GM19099 (cell line): ENCODE measurements around the gene MALRD1.

Experiments used
- POLR2A ChIP-seq: IDR thresholded peaks from 3 replicates; pipeline ENCODE4 v1.6.1; 2011; ENCODE audit warnings: low read depth; ENCODE audit not compliant: insufficient read length; ENCODE audit errors: extremely low read depth

Gene MALRD1

DNA sequence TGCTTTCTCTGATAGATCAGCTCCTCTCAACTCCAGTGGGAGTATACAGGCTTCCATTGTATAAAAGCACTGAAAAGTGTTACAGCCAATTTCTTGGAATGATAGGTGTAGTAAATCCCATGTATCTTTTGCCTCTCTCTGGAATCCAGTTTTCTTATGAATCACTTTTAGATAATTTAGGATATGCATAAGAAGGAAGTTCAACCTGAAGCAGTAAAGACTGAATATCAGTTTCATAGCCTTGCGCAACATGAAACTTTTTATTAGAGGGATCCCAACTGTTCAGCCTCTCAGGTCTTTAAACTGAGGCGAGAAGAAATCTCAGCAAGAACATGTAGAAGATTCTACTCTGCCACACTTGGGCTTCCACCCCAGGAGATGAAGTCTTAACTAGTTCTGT is 280.0 kb downstream of the MALRD1 start:
- TF ChIP-seq POLR2A: no peak

DNA sequence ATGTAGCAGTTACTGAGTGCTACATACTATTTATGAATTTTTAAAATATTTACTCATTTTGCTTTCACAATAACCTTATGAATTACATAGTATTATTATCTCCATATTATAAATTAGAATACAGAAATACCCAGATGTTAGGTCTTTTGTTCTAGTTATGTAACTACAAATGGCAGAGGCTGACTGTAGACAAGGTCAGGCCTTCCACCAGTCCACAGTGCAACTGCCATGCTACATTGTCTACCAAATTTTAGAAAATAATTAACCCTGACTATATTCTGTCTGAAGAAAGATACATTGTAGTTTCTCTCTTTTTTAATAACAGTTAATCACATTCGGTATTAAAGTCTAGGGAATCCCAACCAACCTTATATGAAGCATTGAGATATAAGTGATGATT is 280.9 kb downstream of the MALRD1 start:
- no peak for TF ChIP-seq POLR2A

DNA sequence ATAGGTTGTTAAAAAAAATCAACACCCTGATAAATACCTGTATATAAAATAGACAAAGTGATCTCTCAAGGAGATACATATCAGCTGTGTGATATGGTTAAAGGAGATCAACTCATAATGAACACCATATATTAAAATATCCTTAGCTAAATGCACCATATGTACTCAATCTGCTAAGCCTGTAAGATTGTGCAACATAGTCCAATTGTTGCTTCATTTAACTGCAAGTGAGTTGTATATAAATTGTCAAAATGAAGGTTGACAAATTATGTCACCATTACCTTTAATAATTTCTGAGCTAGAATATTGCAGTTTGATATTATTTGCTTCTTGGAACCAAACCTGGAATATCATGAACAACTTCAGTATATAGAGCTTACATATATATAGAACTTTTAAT is 283.7 kb downstream of the MALRD1 start:
- no peak for TF ChIP-seq POLR2A

DNA sequence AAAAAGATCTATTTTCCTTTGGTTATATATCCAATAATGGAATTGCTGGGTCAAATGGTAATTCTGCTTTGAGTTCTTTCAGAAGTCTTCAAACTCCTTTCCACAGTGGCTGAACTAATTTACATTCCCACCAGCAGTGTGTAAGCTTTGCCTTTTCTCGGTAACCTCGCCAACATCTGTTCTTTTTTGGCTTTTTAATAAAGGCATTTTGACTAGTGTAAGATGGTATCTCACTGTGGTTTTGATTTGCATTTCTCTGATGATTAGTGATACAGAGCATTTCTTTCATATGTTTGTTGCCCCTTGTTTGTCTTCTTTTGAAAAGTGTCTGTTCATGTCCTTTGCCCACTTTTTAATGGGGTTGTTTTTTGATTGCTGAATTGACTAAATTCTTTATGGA is 285.0 kb downstream of the MALRD1 start:
- no peak for TF ChIP-seq POLR2A

DNA sequence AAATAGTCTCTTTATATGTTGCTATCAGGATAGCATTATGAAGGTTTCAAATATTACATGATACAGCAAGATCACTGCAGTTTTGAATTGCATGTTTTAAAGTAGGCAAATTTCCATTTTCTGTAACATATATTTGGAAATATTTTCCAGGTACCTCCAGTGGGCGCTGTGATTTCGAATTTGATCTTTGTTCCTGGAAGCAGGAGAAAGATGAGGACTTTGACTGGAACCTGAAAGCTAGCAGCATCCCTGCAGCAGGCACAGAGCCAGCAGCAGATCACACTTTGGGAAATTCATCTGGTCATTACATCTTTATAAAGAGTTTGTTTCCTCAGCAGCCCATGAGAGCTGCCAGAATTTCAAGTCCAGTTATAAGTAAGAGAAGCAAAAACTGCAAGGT is 299.0 kb downstream of the MALRD1 start:
- TF ChIP-seq POLR2A: no peak

DNA sequence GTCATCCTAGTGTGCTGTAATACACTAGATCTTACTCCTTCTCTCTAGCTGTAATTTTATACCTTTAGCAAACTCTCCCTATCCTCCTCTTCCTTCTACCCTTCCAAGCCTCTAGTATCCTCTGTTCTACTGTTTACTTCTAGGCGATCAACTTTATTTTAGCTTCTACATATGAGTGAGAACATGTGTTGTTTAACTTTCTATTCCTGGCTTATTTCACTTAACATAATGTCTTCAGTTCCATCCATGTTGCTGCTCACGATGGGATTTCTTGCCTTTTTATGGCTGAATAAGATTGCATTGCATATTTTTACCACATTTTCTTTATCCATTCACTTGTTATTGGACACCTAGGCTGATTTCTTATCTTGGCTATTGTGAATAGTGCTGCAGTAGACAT is 318.6 kb downstream of the MALRD1 start:
- no peak for TF ChIP-seq POLR2A

DNA sequence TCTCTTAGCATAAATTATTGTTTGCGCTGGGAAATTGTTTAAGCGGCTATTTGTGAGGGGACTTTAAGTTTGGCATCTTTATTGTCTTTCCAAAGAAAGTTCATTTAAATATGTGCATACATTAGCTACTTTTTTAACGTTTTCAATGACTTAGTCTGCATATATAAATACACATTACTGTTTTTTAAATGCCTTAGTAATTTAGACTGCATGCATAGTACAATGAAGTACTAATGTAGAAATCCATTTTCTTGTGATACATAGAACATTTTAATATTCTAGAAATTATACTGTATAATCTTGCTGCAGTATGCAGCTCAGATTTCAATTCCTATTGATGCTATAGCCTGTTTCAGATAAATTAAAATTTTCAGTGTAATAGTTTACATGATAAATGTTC is 325.4 kb downstream of the MALRD1 start:
- no peak for TF ChIP-seq POLR2A

DNA sequence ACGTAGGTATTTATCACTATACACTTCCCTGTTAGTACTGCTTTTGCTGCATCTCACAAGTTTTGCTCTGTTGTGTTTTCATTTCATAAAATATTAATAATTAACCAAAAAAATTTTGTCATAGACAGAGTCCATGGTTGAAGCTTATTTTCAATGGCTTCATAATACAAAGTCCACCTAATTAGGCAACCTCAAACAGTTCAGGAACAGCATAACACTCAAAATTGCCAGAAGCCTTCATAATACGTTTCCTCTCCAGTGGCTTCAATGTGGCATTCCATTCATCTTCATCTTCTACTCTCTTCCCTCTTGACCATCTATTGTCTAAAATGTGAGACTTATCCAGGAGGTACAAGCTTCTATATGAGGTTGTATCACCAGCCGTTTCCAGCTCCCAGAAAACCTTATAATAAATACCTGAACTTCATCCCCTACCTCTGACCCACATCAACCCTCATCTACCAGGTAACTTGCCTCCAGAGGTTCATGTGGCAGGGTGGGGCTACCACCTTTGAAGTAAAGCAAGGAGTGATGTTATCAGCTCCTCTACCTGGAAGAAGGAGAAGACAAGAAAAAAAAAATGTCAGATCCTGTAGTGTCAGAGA is 337.3 kb downstream of the MALRD1 start:
- TF ChIP-seq POLR2A: no peak

DNA sequence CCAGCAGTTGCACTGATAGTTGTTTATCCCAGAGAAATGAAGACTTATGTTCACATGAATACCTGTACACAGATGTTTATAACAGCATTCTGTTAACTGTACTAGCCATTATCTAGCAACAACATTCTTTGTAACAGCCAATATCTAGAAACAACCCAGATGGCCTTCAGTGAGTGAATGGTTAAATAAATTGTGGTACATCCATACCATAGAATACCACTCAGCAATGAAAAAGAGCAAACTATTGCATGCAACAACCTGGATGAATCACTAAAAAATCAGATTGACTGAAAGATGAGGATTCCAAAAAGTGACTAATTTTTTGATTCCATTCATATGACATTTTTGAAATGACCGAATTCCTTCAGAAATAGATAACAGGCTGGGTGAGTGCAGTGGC is 360.3 kb downstream of the MALRD1 start:
- no peak for TF ChIP-seq POLR2A

DNA sequence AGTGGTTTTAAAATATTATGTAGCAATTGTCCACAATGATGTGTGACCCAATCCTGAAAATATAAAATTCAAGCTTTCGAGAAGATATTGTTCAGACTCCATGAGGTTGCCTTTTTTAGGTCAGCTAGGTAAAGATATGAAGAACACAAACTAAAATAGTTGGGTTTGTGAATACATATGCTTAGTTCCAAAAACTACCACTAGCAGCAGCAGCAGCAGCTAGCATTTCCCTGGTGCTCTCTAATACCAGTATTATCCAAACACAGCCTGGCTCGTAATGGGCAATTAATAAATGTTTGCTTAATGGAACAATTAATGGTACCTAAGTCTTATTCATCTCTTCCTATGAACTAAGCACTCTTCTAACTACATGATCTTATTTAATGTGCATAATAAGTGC is 362.5 kb downstream of the MALRD1 start:
- TF ChIP-seq POLR2A: no peak

DNA sequence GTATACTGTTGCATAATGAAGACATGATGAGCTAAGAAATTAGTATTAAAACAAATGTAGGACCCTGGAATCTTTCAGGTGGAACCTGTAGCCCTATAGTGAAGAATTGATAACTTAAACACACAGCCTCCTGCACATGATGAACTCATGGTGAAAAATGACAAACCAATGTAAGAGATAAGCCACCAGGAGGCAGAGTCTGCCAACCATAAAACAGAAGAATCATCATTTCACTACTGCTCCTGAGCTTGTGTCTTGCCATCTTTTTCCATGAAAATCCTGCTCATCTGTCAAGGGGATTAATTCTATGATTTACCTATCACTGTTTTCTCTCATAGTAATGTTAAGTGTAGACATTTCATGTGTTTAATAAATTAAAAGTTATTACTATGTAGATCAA is 363.9 kb downstream of the MALRD1 start:
- TF ChIP-seq POLR2A: no peak

DNA sequence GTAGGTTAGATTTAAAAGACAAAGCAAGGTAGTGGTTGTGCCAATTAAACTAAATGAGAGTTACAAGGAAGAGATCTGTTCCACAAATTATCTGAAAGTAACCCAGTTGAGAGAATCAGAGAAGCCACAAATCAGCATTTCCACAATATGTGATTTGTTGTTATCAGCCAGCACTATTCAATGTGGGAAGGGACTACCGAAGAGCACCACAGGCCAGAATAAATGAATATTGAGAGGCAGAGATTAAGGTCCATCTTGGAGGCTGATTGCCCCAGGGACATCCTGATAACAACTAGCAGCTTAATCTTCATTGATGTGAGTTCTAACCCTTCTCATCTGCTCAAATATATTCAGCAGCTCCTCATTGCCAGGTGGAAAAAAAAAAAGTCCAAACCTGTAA is 367.6 kb downstream of the MALRD1 start:
- no peak for TF ChIP-seq POLR2A

DNA sequence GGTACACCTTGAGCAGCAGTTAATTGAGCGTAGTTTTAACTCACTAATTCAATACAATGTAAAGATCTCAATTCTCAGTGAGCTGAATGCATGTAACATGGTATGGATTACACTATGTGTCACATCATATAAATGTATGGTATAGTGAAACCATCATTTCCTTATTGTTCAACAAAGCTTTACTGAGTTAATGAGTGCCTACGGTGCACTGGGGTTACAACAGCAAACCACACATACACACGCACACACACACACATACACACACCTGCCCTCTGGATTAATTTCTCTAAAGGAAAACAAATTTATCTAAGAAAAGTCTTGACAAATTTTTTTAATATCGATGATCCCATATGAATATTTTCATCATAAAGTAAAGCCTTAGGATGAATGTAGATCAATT is 369.1 kb downstream of the MALRD1 start:
- no peak for TF ChIP-seq POLR2A

DNA sequence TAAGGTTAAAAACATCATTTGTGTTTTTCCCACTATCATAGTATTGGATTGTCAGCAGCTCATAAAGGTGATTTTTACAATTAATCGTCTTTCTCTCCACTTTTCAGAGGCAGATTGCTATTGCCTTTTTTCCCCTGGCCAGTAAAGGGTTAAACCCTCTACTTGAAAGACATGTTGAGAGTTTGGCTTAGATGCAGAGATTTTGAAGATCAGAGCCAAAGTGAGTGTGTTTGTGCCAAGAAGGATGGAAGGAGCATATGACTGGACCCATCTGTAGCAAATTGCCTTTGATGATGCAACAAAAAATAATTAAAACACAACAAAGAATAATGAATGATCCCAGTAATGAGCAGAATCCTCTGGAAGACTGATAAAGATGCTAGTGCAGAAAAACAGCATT is 373.1 kb downstream of the MALRD1 start:
- TF ChIP-seq POLR2A: no peak

DNA sequence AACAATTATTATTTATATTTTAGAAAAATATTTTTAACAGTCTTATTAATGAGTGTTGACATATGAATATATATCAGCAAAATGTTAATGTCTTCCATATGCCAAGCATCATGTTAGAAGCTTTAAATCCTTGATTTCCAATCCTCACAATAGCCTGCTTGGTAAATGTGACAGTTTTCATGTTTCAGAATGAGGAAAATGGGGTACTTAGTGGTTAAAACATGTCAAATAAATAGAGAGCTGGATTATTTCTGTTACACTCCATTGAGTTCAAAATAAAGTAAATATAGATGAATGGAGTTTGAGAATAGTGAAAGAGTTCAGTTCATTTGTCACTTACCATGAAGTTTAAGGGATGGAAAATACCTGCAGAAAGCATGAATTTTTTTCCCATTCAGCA is 377.4 kb downstream of the MALRD1 start:
- TF ChIP-seq POLR2A: no peak

DNA sequence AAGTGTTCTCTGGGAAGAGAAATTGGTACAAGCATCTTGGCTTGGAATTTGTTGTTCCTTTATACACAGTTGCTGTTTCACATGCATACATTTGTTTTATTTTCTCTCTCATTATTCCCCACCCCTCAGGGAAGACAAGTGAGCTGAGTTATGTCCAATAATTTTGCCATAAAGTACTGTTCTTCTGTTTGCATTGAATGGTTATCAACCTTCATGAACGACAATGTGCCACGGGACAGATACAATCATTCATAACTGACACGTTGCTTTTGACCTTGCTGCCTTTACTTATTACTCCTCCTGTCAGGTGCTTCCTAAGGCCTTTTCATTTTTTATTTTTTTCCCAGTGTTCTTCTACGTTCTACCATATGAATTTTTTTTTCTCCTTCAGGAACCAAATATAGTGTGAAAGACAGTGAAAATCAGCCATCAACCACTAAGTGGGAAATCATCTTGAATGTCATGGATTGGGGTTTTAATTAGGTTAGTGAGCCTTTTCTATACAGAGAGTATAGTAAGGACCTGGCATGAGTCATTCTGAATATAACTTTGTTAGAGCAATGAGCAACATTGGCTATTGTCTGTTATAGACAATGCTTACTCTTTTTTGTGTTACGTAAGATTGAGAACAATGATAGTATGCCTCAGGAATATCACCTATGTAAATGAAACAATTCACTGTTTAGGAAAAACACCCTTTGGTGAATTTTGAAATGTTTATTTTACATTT is 383.2 kb downstream of the MALRD1 start:
- TF ChIP-seq POLR2A: no peak

DNA sequence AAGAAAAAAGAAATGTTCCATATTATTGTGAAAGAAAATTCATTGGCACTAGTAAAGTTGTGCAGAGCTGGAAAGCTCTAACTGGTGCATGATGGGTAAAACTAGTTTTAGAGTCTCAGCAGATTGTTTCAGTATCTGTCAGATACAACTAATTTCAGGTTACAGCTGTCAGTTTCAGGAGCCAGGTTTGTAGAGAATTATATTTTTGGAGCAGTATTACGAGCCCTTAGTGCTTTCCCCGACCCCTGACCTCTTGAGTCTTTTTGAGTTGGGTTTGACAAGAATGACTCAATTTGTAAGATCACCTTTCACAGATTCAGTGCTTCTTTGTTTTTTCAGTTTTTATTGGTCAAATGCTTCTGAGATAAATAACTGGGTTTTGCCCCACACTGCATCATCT is 401.3 kb downstream of the MALRD1 start:
- no peak for TF ChIP-seq POLR2A

DNA sequence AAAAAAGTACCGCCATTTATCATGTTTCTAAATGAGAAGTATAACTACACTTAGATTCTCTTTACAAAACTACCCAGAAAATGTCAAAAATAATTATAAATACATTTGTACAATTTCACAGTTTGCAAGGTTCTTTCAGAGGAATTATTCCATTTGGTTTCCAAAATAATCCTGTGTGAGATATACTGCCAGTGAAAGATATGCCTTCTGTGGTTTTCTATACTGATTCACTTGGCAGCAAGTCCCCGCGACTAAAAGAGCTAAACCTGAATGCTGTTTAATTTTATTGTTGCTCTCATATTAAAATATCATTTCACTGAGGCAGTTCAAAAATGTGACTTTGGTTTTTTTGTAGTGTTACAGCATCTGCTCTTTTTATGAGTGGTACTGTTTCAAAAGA is 402.8 kb downstream of the MALRD1 start:
- no peak for TF ChIP-seq POLR2A

DNA sequence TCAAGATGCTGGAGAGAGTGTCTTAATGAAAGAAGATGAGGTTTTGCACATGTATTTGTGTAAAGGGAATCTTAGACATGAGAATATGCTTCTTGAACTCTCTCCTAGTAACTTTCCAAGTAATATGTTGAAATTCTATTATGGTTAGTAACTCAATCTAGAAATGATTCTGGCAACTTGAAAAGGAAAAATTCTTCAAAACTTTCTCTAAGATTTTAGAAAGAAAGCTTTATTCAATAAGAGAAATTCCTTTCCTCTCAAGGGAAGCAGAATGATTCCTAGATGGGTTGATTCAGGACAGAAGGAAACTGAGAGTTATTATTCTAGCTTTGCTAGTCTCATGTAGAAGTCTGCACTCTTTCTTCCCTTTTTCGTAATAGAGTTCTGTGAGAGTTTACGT is 403.3 kb downstream of the MALRD1 start:
- no peak for TF ChIP-seq POLR2A
